ENCODE results near the gene CFD. TPM values are rescaled to one million over a fixed set of nuclear protein-coding genes. Genes with fewer than 3 reads are reported as not detected.

Gene CFD
- polyA plus RNA-seq, 1 donor (not counting 4 experiments of a cell fraction or from before 2014, with no cell fraction given): 0.47 TPM

- TF ChIP-seq CTCF (optimal IDR thresholded peaks at IDR 0.05 in 1 of 3, IDR thresholded peaks at IDR 0.05 in 1 of 3, conservative IDR thresholded peaks at IDR 0.05 in 1 of 3; ENCODE audit: extremely low read depth in 1 of 3, insufficient read depth in 2 of 3, low read length in 3 of 3) (no peak), EZH2 (IDR thresholded peaks at IDR 0.05; ENCODE audit: low read length) (no peak)
- H3K27me3 ChIP-seq (ENCODE audit: control insufficient read depth, extremely low read depth, insufficient read depth, low read length): no peaks in the 10 kb centered on the region
- H3K4me3 ChIP-seq (ENCODE audit: control insufficient read depth in 2 of 3, extremely low read depth in 1 of 3, insufficient read depth in 2 of 3, low read depth in 1 of 3, low read length in 3 of 3): no peak overlapping the region
- H4K20me1 ChIP-seq (ENCODE audit: control insufficient read depth, extremely low read depth, insufficient read depth, low read length): peaks cover 16% of the 10 kb centered on the region
- no peak overlapping the region for H3K9ac ChIP-seq (ENCODE audit: control insufficient read depth, extremely low read depth, insufficient read depth, low read length)
- no peaks in the 10 kb centered on the region for H3K9me3 ChIP-seq (ENCODE audit: control insufficient read depth, low read depth, low read length)
- peaks cover 7% of the 10 kb centered on the region for H3K79me2 ChIP-seq (ENCODE audit: control insufficient read depth, insufficient read depth, low read length)
- no peaks in the 10 kb centered on the region for H3K9me1 ChIP-seq (ENCODE audit: control insufficient read depth, extremely low read depth, insufficient read depth, low read length)
- FAIRE-seq (no peak), DNase-seq (ENCODE audit: low read depth, low spot score) (no peak)
- no peak overlapping the region for H2AFZ ChIP-seq (ENCODE audit: control insufficient read depth, low read length)
- peaks cover 14 to 17% of the 10 kb centered on the region in 2 experiments for H3K36me3 ChIP-seq (ENCODE audit: control insufficient read depth in 2 of 2, extremely low read depth in 1 of 2, insufficient read depth in 2 of 2, low read length in 2 of 2)
- no peak overlapping the region for H3K4me2 ChIP-seq (ENCODE audit: control insufficient read depth, extremely low read depth, insufficient read depth, low read depth, low read length)
- H3K4me1 ChIP-seq (ENCODE audit: control insufficient read depth, extremely low read depth, insufficient read depth, low read length): no peaks in the 10 kb centered on the region
- dilution Hi-C loops (cut with MboI; ENCODE audit: extremely low pct_ligation_motif_present, low sequenced_read_pairs): no loop called here
- H3K27ac ChIP-seq (ENCODE audit: control insufficient read depth, insufficient read depth, low read length): no peak overlapping the region
Measured at GRCh38 chr19:813219-814151, 46.0 kb upstream of the CFD start.

- DNase-seq (ENCODE audit: low read depth, low spot score) (no peak), FAIRE-seq (no peak)
- H3K9me1 ChIP-seq (ENCODE audit: control insufficient read depth, extremely low read depth, insufficient read depth, low read length): no peaks in the 10 kb centered on the region
- H3K9me3 ChIP-seq (ENCODE audit: control insufficient read depth, low read depth, low read length): no peaks in the 10 kb centered on the region
- TF ChIP-seq EZH2 (IDR thresholded peaks at IDR 0.05; ENCODE audit: low read length): no peak
- TF ChIP-seq CTCF (optimal IDR thresholded peaks at IDR 0.05 in 1 of 3, IDR thresholded peaks at IDR 0.05 in 1 of 3, conservative IDR thresholded peaks at IDR 0.05 in 1 of 3; ENCODE audit: extremely low read depth in 1 of 3, insufficient read depth in 2 of 3, low read length in 3 of 3): no peak
- peaks cover 3% of the 10 kb centered on the region for H3K79me2 ChIP-seq (ENCODE audit: control insufficient read depth, insufficient read depth, low read length)
- no peaks in the 10 kb centered on the region for H3K27me3 ChIP-seq (ENCODE audit: control insufficient read depth, extremely low read depth, insufficient read depth, low read length)
- H3K27ac ChIP-seq (ENCODE audit: control insufficient read depth, insufficient read depth, low read length): no peak overlapping the region
- no peak overlapping the region for H3K4me3 ChIP-seq (ENCODE audit: control insufficient read depth in 2 of 3, extremely low read depth in 1 of 3, insufficient read depth in 2 of 3, low read depth in 1 of 3, low read length in 3 of 3)
- H3K4me2 ChIP-seq (ENCODE audit: control insufficient read depth, extremely low read depth, insufficient read depth, low read depth, low read length): no peak overlapping the region
- H3K9ac ChIP-seq (ENCODE audit: control insufficient read depth, extremely low read depth, insufficient read depth, low read length): no peak overlapping the region
- dilution Hi-C loops (cut with MboI; ENCODE audit: extremely low pct_ligation_motif_present, low sequenced_read_pairs): no loop called here
- peaks cover 11 to 13% of the 10 kb centered on the region in 2 experiments for H3K36me3 ChIP-seq (ENCODE audit: control insufficient read depth in 2 of 2, extremely low read depth in 1 of 2, insufficient read depth in 2 of 2, low read length in 2 of 2)
- no peak overlapping the region for H2AFZ ChIP-seq (ENCODE audit: control insufficient read depth, low read length)
- peaks cover 14% of the 10 kb centered on the region for H4K20me1 ChIP-seq (ENCODE audit: control insufficient read depth, extremely low read depth, insufficient read depth, low read length)
- no peaks in the 10 kb centered on the region for H3K4me1 ChIP-seq (ENCODE audit: control insufficient read depth, extremely low read depth, insufficient read depth, low read length)
Measured at GRCh38 chr19:814152-815078, 45.0 kb upstream of the CFD start.
